Fibroblast of lung (primary cell): ENCODE data around the gene UTF1.

Experiments used
- CTCF ChIP-seq, 2 donors: IDR thresholded peaks in 1 of 2; conservative IDR thresholded peaks in 1 of 2; 1 replicate in 1 of 2; 2 replicates in 1 of 2; pipeline ENCODE4 v1.5.1; 2011 to 2012; ENCODE audit warnings: low read length in 2 of 2, control low read depth in 1 of 2, inconsistent platforms in 1 of 2, low read depth in 1 of 2, mild to moderate bottlenecking in 1 of 2
- EZH2 ChIP-seq: IDR thresholded peaks from 2 replicates; pipeline ENCODE4 v1.5.1; 2012; ENCODE audit warnings: low read length, control low read depth, mild to moderate bottlenecking; ENCODE audit errors: missing control alignments

DNA sequence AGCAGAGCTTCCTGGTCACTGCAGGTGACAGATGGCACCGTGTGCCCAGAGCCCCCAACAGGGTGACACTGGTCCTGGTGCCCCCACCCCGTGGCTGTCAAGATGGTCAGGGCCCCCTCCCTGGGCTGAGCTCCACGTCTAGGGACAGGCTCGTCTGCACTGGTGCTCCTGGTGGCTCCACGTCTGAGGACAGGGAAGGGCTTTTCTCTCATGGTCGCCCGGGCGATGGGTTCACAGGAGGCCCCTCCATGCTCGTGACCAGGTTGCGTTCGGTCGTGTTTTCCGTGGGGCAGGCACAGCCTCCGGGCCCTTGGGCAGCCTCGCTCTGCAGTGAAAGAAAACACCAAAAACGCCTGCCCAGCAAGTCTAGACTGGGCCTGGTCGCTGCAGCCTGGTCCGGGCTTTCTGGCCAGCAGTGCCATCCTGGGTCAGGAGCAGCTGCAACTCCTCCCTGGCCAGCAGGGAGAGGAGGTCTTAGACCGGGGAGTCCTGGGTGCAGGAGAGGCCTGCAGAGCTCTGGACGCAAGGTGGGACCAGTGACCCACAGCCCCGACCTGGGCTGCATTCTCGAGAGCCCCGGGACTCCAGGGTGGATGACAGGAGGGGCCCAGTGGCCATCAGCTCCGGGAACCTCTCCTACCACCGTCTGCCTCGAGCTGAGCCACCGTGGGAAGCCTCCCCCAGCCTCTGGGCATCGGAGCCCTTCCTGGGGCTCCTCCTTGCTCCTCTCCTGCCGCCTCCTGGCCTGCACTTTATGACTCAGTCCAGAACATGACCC, 27.9 kb upstream of the UTF1 start:
- TF ChIP-seq CTCF (conservative IDR thresholded peaks at IDR 0.05 in 1 of 2, IDR thresholded peaks at IDR 0.05 in 1 of 2; ENCODE audit: low read depth in 1 of 2, low read length in 2 of 2), result no peak
- no peak for TF ChIP-seq EZH2
